Activated CD4-positive, alpha-beta T cell treated with anti-CD3 and anti-CD28 coated beads, Interleukin-2, amount 10 ng/mL, durations not matched to agents 24 days and 14 days (primary cell): Measurements from ENCODE around the gene ADAP2. TPM values are rescaled to one million over a fixed set of nuclear protein-coding genes. Genes with fewer than 3 reads are reported as not detected.
A peak's percentile ranks its signal among the peaks of the same experiment; 100 is the strongest.
"Not testable (repeated sequence)": the region's sequence is repeated elsewhere in the genome, so short reads cannot be mapped to it uniquely, and the experiment has no call there.

ENCODE experiments used
- DNase-seq: peaks from one replicate; pipeline ENCODE4 v3.0.0; 2022
- H3K27ac Mint-ChIP-seq: one replicate; pipeline ENCODE4 v1.8.0; 2022; ENCODE audit warnings: mild to moderate bottlenecking, mixed read lengths
- H3K27me3 Mint-ChIP-seq: one replicate; pipeline ENCODE4 v1.8.0; 2022; ENCODE audit warnings: mixed read lengths
- H3K36me3 Mint-ChIP-seq: one replicate; pipeline ENCODE4 v1.8.0; 2022; ENCODE audit warnings: low read depth, mild to moderate bottlenecking, mixed read lengths
- H3K4me1 Mint-ChIP-seq: one replicate; pipeline ENCODE4 v1.8.0; 2021; ENCODE audit warnings: mixed read lengths
- H3K4me3 Mint-ChIP-seq: one replicate; pipeline ENCODE4 v1.8.0; 2022; ENCODE audit warnings: mild to moderate bottlenecking, moderate library complexity, mixed read lengths
- H3K9me3 Mint-ChIP-seq: one replicate; pipeline ENCODE4 v1.8.0; 2021; ENCODE audit warnings: mixed read lengths
- intact Hi-C: fragments of 100-400 bp; cut with micrococcal nuclease; formaldehyde crosslinking; loops from one replicate; pipeline ENCODE4 v1.15.1; 2023
- total RNA-seq: library from RNA; stranded (reverse); gene quantifications from 2 replicates; pipeline ENCODE4 v1.2.3, GENCODE V29; 2022

The ADAP2 gene
- total RNA-seq, 1 donor from 2014 or later, result 0.86 TPM

DNA sequence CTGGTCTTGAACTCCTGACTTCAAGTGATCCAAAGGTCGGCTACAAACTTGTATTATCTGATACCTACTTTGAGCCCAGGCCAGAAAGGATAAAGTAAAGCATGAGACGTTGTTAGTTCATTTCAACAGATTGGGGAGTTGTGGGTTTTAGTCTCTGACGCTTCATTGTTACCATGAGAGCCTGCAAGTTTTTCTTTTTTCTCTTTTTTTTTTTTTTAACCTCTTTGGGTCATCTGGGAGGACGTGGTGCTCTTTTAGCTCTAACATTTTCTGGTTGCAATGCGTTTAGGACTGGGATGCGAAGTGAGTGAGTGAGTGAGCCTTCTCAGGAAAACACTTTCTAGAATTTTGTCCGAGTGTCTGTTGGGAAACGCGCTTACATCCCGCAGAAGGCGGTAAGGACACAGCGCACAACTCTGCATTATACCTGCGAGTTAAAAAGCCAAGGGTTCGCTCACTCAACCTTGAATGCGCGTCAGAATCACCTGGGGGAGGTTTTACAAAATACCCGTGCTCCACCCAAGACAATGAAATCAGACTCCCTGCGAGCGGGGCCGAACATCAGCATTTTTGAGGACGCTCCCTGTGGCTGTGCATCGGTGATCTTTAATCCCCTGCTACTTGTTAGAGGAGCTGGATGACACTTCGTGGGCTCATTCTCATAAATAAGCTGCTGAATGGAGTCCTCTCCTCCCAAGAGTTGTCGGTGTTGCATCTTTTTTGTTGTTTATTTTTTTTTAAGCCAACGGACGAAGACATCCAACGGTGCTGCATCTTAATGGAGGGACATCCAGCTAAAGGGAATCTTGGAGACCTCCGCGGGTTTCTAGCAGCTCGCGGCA, 48.5 kb downstream of the ADAP2 start:
- peaks cover 26% of the 10 kb centered on the region for H3K36me3 Mint-ChIP-seq
- peaks cover 31% of the 10 kb centered on the region for H3K4me1 Mint-ChIP-seq
- H3K27me3 Mint-ChIP-seq, result no peaks in the 10 kb centered on the region
- H3K9me3 Mint-ChIP-seq, result peaks cover 9% of the 10 kb centered on the region
- peak overlapping the region; percentile 94 for H3K4me3 Mint-ChIP-seq
- peak overlapping the region; percentile 98 for H3K27ac Mint-ChIP-seq
- intact Hi-C loops, result no loop called here
- DNase-seq, result peak; percentile 72

DNA sequence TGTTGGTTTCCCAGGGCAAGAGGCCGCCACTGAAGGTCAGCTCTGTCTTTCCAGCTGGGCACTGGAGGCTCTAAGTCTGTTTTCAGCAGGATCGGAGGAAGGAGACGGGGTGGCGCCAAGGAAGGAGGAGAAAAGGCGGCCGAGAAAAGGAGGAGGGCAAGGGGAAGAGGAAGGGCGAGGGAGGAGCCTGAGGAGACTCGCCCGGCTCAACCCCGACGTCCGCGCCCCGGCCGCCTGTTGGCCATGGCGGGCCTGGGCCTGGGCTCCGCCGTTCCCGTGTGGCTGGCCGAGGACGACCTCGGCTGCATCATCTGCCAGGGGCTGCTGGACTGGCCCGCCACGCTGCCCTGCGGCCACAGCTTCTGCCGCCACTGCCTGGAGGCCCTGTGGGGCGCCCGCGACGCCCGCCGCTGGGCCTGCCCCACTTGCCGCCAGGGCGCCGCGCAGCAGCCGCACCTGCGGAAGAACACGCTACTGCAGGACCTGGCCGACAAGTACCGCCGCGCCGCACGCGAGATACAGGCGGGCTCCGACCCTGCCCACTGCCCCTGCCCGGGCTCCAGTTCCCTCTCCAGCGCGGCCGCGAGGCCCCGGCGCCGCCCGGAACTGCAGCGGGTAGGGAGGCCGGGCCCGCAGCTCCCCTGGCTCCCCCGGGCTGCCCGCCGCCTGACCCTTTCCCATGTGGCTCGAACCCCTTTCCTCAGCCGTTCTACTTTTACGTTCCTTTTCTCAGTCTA, 49.3 kb downstream of the ADAP2 start, which contains the start of gene RNF135:
TSS of gene RNF135 (plus strand) at position 209 of the 737 bp plus-strand sequence. CDS start at position 244, 35 bp downstream.
- peak; percentile 90 for DNase-seq
- H3K4me3 Mint-ChIP-seq, result peak within 1 kb of the TSS; percentile 94
- H3K27me3 Mint-ChIP-seq, result no peaks in the 10 kb centered on the region
- H3K4me1 Mint-ChIP-seq, result peaks cover 34% of the 10 kb centered on the region
- intact Hi-C loops, result loop anchor here (1.0 kb wide), 1 partner anchor 65 kb away; the partner anchor contains the start of gene TEFM
- peak within 1 kb of the TSS; percentile 98 for H3K27ac Mint-ChIP-seq
- H3K9me3 Mint-ChIP-seq, result peaks cover 9% of the 10 kb centered on the region
- peaks cover 30% of the 10 kb centered on the region for H3K36me3 Mint-ChIP-seq

DNA sequence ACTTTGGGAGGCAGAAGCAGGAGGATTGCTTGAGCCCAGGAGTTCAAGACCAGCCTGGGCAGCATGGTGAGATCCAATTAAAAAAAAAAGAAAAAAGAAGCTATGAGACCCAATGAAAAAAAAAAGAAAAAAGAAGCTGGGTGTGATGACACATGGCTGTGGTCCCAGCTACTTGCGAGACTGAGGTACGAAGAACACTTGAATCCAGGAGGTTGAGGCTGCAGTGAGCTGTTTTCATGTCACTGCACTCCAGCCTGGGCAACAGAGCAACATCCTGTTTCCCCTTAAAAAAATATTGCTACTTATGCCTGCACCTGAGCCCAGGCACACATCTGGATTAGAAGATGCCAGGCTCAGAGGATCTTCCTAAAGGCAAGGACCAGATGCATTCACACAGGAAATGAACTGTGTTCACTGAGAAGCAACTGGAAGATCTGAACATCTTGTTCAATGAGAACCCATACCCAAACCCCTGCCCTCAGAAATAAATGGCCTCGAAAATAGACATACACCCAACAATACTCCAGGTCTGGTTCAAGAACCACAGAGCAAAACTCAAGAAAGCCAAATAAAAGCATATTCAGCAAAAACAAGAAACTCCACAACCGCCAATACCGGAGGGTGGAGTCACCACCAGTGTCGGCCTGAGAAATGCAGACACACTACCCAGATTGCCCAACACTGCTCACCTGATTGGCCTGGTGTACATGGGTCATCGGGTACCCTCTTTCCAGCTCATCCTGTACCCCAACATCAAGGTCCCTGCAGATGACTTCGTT, 53.5 kb downstream of the ADAP2 start:
- H3K9me3 Mint-ChIP-seq, result peaks cover 9% of the 10 kb centered on the region
- H3K36me3 Mint-ChIP-seq, result peaks cover 30% of the 10 kb centered on the region
- no peaks in the 10 kb centered on the region for H3K27me3 Mint-ChIP-seq
- H3K4me3 Mint-ChIP-seq, result no peak overlapping the region
- H3K4me1 Mint-ChIP-seq, result peaks cover 20% of the 10 kb centered on the region
- H3K27ac Mint-ChIP-seq, result no peak overlapping the region
- no peak for DNase-seq
- intact Hi-C loops, result no loop called here

DNA sequence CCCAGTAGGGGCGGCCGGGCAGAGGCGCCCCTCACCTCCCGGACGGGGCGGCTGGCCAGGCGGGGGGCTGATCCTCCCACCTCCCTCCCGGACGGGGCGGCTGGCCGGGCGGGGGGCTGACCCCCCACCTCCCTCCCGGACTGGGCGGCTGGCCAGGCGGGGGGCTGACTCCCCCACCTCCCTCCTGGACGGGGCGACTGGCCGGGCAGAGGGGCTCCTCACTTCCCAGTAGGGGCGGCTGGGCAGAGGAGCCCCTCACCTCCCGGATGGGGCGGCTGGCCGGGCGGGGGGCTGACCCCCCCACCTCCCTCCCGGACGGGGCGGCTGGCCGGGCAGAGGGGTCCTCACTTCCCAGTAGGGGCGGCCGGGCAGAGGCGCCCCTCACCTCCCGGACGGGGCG, 58.2 kb downstream of the ADAP2 start:
- H3K27me3 Mint-ChIP-seq, H3K9me3 Mint-ChIP-seq, H3K4me3 Mint-ChIP-seq, H3K27ac Mint-ChIP-seq, H3K4me1 Mint-ChIP-seq, intact Hi-C loops, H3K36me3 Mint-ChIP-seq, DNase-seq: not testable (repeated sequence)

DNA sequence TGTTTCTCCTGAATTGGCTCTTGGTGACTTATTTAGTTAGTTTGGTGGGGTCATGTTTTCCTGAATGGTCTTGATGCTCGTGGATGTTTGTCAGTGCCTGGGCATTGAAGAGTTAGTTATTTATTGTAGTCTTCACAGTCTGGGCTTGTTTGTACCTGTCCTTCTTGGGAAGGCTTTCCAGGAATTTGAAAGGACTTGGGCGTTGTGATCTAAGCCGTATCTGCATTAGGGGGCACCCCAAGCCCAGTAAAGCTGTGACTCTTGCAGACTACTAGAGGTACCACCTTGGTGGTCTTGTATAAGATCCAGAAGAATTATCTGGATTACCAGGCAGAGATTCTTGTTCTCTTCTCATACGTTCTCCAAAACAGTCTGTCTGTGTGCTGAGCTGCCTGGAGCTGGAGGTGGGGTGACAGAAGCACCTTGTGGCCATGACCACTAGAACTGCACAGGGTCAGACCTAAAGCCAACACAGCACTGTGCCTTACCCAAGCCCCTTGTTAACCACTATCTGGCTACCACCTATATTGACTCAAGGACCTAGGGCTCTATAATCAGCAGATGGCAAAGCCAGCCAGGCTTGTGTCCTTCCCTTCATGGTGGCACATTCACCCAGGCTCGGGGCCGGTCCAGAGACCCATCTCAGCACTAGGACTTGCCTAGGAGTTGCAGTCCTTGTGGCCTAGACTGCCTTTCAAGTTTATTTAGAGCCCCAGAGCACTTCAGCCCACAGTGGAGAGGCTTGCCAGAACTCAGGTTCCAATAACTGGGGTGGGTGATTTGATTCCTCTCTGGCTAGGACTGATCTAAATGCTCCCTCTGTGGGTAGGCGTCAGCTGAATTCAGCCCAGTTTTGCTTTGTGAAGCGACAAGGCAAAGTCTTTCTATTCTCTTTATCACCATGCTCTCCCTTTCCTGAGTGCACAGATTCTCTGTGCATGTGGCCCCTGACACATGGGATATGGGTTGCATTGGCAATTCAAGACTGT, 60.1 kb downstream of the ADAP2 start:
- H3K9me3 Mint-ChIP-seq, result no peaks in the 10 kb centered on the region
- intact Hi-C loops, result no loop called here
- no peaks in the 10 kb centered on the region for H3K27me3 Mint-ChIP-seq
- peaks cover 1% of the 10 kb centered on the region for H3K4me1 Mint-ChIP-seq
- H3K36me3 Mint-ChIP-seq, result peaks cover 9% of the 10 kb centered on the region
- DNase-seq, result no peak
- H3K27ac Mint-ChIP-seq, result no peak overlapping the region
- H3K4me3 Mint-ChIP-seq, result no peak overlapping the region

DNA sequence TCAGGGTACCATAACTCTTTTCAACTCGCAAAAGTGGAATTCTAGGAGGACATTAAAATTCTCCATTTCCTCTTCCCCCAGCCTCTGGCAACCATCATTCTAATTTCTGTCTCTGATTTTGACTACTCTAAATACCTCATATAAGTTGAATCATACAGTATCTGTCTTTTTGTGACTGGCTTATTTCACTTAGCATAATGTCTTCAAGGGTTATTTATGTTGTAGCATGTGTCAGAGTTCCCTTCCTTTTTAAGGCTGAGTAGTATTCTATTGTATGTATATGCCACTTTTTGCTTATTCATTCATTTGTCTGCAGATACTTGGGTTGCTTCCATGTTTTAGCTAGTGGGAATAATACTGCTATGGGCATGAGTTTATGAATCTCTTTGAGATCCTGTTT, 61.1 kb downstream of the ADAP2 start:
- Mint-ChIP-seq H3K27me3 (no peaks in the 10 kb centered on the region), H3K27ac (no peak overlapping the region)

DNA sequence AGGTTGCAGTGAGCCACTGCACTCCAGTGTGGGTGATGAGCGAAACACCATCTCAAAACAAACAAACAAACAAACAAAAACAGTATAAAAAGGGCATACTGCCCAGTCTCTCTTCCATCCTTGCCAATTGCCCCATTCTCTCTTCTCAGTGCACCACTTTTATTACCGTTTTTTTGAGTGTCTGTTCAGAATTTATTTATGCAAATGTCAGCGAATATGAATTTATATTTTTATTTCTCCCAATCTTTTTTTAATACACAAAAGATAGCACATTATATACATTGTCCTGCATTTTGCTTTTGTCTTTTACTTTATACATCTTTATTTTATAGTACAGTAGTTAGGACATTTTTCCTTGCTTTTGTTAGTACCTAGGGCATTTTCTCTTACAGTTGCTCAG, 68.7 kb downstream of the ADAP2 start:
- DNase-seq, result no peak
- no peaks in the 10 kb centered on the region for H3K27me3 Mint-ChIP-seq
- no peaks in the 10 kb centered on the region for H3K4me1 Mint-ChIP-seq
- peaks cover 18% of the 10 kb centered on the region for H3K36me3 Mint-ChIP-seq
- no peaks in the 10 kb centered on the region for H3K9me3 Mint-ChIP-seq
- H3K4me3 Mint-ChIP-seq, result no peak overlapping the region
- intact Hi-C loops, result no loop called here
- no peak overlapping the region for H3K27ac Mint-ChIP-seq

More for the DNA sequence above, 61.1 kb downstream of the ADAP2 start:
- Mint-ChIP-seq H3K4me1 (no peaks in the 10 kb centered on the region), H3K4me3 (no peak overlapping the region), H3K9me3 (no peaks in the 10 kb centered on the region), H3K36me3 (peaks cover 11% of the 10 kb centered on the region)
- no peak for DNase-seq
- intact Hi-C loops, result no loop called here

DNA sequence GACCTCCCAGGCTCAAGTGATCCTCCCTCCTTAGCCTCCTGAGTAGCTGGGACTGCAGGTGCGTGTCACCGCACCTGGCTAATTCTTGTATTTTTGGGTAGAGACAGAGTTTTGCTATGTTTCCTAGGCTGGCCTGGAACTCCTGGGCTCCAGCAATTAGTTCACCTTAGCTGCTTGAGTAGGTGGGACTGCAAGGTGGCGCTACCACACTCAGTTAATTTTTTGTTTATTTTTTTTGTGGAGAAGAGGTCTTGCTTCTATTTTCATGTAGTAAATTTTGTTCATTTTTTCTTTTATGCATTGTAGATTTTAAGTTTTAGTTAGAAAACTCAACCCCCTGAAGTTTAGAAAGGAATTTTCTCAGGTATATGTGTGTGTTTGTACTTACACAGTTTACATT, 70.8 kb downstream of the ADAP2 start:
- intact Hi-C loops, result no loop called here
- no peak overlapping the region for H3K4me3 Mint-ChIP-seq
- no peaks in the 10 kb centered on the region for H3K9me3 Mint-ChIP-seq
- H3K36me3 Mint-ChIP-seq, result peaks cover 23% of the 10 kb centered on the region
- H3K27ac Mint-ChIP-seq, result no peak overlapping the region
- H3K4me1 Mint-ChIP-seq, result no peaks in the 10 kb centered on the region
- H3K27me3 Mint-ChIP-seq, result no peaks in the 10 kb centered on the region
- no peak for DNase-seq

DNA sequence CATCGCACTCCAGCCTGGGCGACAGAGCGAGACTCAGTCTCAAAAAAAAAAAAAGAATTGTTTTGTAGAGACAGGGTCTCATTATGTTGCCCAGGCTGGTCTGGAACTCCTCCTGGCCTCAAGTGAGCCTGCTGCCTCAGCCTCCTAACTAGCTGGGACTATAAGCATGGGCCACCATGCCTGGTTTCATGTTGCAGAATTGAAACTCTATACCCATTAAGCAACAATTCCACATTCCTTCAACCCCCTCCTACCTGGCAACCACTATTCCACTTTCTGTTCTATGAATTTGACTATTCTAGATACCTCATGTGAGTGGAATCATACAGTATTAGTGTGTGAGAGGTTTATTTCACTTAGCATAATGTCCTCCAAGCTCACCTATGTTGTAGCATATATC, 73.6 kb downstream of the ADAP2 start:
- Mint-ChIP-seq H3K9me3 (no peaks in the 10 kb centered on the region), H3K27ac (no peak overlapping the region), H3K4me3 (no peak overlapping the region), H3K27me3 (no peaks in the 10 kb centered on the region), H3K4me1 (no peaks in the 10 kb centered on the region), H3K36me3 (peaks cover 29% of the 10 kb centered on the region)
- intact Hi-C loops, result no loop called here
- no peak for DNase-seq

DNA sequence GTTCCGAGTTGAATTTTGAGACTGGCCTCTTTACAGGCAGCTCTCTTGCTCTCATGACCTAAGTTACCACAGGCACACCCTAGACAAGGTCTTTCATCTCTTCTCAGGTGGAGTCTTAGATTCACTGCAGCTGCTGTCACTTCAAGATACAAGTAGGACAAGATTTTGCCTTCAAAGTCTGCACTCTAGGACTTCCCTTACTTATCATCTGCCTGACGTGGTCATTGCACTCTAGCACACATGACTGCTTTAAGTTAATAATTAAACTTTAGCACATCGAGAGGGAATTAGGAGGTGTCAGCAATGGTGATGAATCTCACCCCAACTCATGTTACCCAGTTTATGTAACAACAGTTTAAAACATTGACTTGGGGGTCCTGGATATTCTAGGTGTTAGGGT, 74.7 kb downstream of the ADAP2 start:
- no peak overlapping the region for H3K27ac Mint-ChIP-seq
- no peak overlapping the region for H3K4me3 Mint-ChIP-seq
- intact Hi-C loops, result no loop called here
- no peaks in the 10 kb centered on the region for H3K27me3 Mint-ChIP-seq
- H3K4me1 Mint-ChIP-seq, result no peaks in the 10 kb centered on the region
- DNase-seq, result no peak
- H3K9me3 Mint-ChIP-seq, result no peaks in the 10 kb centered on the region
- peaks cover 27% of the 10 kb centered on the region for H3K36me3 Mint-ChIP-seq

DNA sequence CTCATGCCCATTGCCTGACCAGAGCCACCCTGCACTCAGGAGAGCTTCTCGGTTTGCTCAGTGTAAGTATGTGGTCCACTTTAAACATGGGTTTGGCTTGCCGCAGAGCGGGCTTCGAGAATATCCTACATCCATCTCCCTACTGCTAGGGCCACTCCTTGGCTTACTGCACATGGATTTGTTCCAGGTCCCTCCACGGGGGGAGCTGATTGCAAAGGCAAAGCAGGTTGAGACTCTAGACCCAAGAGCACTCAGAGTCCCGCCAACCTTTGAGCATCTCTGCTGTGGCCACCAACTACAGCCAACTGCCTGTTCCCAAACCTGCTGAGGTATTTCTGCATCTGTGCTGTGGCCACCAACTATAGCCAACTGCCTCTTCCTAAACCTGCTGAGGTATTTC, 75.5 kb downstream of the ADAP2 start:
- H3K4me1 Mint-ChIP-seq, result no peaks in the 10 kb centered on the region
- H3K4me3 Mint-ChIP-seq, result no peak overlapping the region
- no peaks in the 10 kb centered on the region for H3K27me3 Mint-ChIP-seq
- intact Hi-C loops, result no loop called here
- no peaks in the 10 kb centered on the region for H3K9me3 Mint-ChIP-seq
- no peak for DNase-seq
- peaks cover 27% of the 10 kb centered on the region for H3K36me3 Mint-ChIP-seq
- no peak overlapping the region for H3K27ac Mint-ChIP-seq

DNA sequence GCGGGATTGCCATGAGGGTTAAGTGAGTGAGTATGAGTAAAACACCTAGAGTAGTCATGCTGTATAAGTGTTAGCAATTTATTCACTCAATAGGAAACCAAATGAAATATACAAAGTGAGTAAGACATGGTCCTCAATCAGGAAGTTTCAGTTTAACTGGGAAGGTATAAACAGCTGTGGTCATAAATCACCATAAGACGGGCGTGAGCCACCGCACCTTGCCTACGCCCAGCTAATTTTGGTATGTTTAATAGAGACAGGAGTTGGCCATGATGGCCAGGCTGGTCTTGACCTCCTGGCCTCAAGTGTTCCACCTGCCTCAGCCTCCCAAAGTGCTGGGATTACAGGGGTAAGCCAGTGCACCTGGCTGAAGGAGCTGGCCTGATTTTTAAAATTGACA, 76.1 kb downstream of the ADAP2 start:
- no peaks in the 10 kb centered on the region for H3K4me1 Mint-ChIP-seq
- H3K4me3 Mint-ChIP-seq, result no peak overlapping the region
- H3K27me3 Mint-ChIP-seq, result no peaks in the 10 kb centered on the region
- no peak overlapping the region for H3K27ac Mint-ChIP-seq
- no peak for DNase-seq
- H3K36me3 Mint-ChIP-seq, result peaks cover 27% of the 10 kb centered on the region
- intact Hi-C loops, result no loop called here
- H3K9me3 Mint-ChIP-seq, result no peaks in the 10 kb centered on the region

DNA sequence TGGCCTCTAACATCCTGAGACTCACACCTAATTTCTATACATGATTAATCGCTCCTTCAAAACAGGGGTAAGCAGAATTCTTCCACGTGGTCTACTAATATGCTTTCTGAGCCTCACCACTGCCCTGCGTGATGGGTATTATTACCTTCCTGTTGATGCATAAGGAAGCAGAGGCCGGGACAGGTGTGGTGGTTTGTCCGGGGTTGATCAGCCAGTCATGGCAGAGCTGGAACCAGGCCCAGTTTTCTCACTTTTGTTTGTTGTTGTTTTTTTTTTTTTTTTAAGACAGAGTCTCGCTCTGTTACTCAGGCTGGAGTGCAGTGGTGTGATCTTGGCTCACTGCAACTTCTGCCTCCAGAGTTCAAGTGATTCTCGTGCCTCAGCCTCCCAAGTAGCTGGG, 80.3 kb downstream of the ADAP2 start:
- Mint-ChIP-seq H3K9me3 (no peaks in the 10 kb centered on the region), H3K27me3 (peaks cover 2% of the 10 kb centered on the region), H3K4me1 (peaks cover 3% of the 10 kb centered on the region), H3K36me3 (peaks cover 20% of the 10 kb centered on the region), H3K4me3 (no peak overlapping the region), H3K27ac (no peak overlapping the region)
- intact Hi-C loops, result no loop called here
- peak; percentile 45 for DNase-seq
